Raji (cell line): ENCODE results near the gene SNX22.

Experiments used
- POLR2A ChIP-seq: IDR thresholded peaks from 2 replicates; pipeline ENCODE4 v1.6.1; 2011; ENCODE audit warnings: low read depth, low read length, control low read depth; ENCODE audit not compliant: insufficient read depth

Gene SNX22

GRCh38 chr15:64166102-64166890, 14.8 kb downstream of the SNX22 start:
- no peak for TF ChIP-seq POLR2A

DNA sequence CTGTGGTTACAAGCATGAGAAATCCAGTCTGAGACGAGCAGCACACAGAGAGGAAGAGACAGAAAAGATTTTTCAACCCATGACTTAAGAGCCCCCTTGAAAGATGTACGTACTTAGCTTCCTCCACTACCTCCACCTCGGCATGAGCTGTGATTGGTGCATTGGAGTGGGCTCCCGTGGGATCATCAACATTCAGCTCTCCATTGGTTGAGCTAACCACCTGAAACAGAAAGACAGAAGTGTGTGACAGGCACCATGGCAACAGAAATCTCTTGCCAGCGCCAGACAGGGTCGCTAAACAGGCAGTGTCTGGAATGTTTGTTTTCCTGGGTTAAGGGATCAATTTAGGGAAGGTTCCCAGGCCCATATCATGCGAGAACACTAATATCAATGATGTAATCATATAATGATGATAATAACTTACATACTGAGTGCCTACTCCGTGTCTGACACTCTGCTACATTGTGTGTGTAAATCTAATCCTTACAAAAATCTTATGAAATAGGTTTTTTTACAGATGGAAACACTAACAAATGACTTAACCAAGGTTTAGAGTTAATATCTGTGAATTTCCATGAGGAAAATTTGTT, 28.8 kb downstream of the SNX22 start:
- TF ChIP-seq POLR2A = no peak

- TF ChIP-seq POLR2A = no peak
Observed at GRCh38 chr15:64182859-64183370, 31.4 kb downstream of the SNX22 start.

GRCh38 chr15:64185146-64185911, 33.8 kb downstream of the SNX22 start:
- no peak for TF ChIP-seq POLR2A

- no peak for TF ChIP-seq POLR2A
Observed at GRCh38 chr15:64187396-64188191, 36.1 kb downstream of the SNX22 start.

- no peak for TF ChIP-seq POLR2A
Observed at GRCh38 chr15:64191971-64192830, 40.7 kb downstream of the SNX22 start.

GRCh38 chr15:64193971-64194370, 42.4 kb downstream of the SNX22 start:
- TF ChIP-seq POLR2A = no peak

DNA sequence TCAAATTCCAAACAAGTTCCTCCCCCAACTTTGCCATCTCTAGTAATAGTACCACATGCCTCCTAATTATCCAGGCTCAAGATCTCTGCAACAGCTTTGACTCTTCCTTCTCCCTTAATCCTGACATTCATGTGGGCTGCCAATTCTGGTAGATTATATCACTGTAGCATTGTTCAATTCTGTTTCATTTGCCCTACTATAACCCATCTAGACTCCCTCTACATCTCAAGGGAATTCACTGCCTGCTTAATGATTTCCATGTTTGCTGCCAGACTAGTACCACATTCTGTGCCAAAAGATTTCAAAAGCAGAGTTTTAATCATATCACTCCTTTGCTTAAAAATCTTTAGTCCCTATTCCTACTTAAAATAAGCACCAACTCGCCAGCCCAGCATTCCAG, 45.9 kb downstream of the SNX22 start:
- TF ChIP-seq POLR2A = no peak

GRCh38 chr15:64205202-64205601, 53.7 kb downstream of the SNX22 start:
- TF ChIP-seq POLR2A = no peak
